Kidney tubule cell (primary cell): ENCODE measurements around the gene GSTM3.
A peak's percentile ranks its signal among the peaks of the same experiment; 100 is the strongest.
"Not testable (repeated sequence)": the region's sequence is repeated elsewhere in the genome, so short reads cannot be mapped to it uniquely, and the experiment has no call there.

Experiments
- DNase-seq: peaks from one replicate; pipeline ENCODE4 v3.0.0-alpha.2; 2018; ENCODE audit warnings: low spot score

Gene GSTM3

GRCh38 chr1:109762039-109762585, 21.3 kb upstream of the GSTM3 start:
- no peak for DNase-seq

GRCh38 chr1:109761227-109762038, 20.6 kb upstream of the GSTM3 start:
- DNase-seq = no peak

GRCh38 chr1:109760581-109761226, 19.9 kb upstream of the GSTM3 start:
- no peak for DNase-seq

GRCh38 chr1:109759513-109760334, 18.9 kb upstream of the GSTM3 start:
- DNase-seq = no peak

GRCh38 chr1:109757936-109758786, 17.3 kb upstream of the GSTM3 start:
- DNase-seq = no peak

- DNase-seq = no peak
These were observed 16.1 kb upstream of the GSTM3 start for GRCh38 chr1:109756848-109757521.

GRCh38 chr1:109756325-109756724, 15.5 kb upstream of the GSTM3 start:
- DNase-seq = not testable (repeated sequence)

GRCh38 chr1:109754738-109755137, 13.9 kb upstream of the GSTM3 start:
- DNase-seq = no peak

- no peak for DNase-seq
These were observed 10.9 kb upstream of the GSTM3 start for GRCh38 chr1:109751531-109752260.

GRCh38 chr1:109750920-109751319, 10.1 kb upstream of the GSTM3 start:
- no peak for DNase-seq

- DNase-seq = no peak
These were observed 9.5 kb upstream of the GSTM3 start for GRCh38 chr1:109750241-109750882.

- no peak for DNase-seq
These were observed 8.4 kb upstream of the GSTM3 start for GRCh38 chr1:109749221-109749620.

GRCh38 chr1:109748311-109748710, 7.5 kb upstream of the GSTM3 start:
- not testable (repeated sequence) for DNase-seq

GRCh38 chr1:109739738-109740614, 862 bp downstream of the GSTM3 start:
- DNase-seq = peak; percentile 71

- DNase-seq = no peak
These were observed 7.5 kb downstream of the GSTM3 start for GRCh38 chr1:109733236-109733870.

- no peak for DNase-seq
These were observed 8.4 kb downstream of the GSTM3 start for GRCh38 chr1:109732390-109732881.

- DNase-seq = no peak
These were observed 10.2 kb downstream of the GSTM3 start for GRCh38 chr1:109730666-109731065.

GRCh38 chr1:109728870-109729269, 12.0 kb downstream of the GSTM3 start:
- DNase-seq = no peak
